Measurements from ENCODE around the gene SPOCK1.
A peak's percentile ranks its signal among the peaks of the same experiment; 100 is the strongest.

The SPOCK1 gene

GRCh38 chr5:137320056-137321045, 178.8 kb downstream of the SPOCK1 start:
- TF ChIP-seq CTCF (IDR thresholded peaks at IDR 0.05): peak; percentile 70

DNA sequence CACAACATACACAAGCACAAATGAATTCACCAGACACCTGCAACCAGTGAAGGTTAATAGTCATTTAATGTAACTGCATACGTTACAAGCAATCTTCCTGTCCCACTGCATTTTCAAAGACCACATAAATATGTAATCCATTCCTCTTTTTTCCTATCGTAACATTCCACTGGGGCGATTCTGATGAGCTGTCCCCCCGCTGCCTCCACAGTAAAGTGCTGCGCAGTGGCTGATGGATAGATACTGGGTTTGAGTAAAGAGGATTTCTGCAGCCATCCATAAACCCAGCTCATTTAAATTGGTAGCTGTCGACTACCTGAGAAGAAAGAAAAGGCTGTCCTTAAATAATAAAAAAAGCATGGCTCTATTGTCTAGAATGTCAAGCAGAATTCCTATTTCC, 181.1 kb downstream of the SPOCK1 start:
- no peak for TF ChIP-seq CTCF (IDR thresholded peaks at IDR 0.05)

DNA sequence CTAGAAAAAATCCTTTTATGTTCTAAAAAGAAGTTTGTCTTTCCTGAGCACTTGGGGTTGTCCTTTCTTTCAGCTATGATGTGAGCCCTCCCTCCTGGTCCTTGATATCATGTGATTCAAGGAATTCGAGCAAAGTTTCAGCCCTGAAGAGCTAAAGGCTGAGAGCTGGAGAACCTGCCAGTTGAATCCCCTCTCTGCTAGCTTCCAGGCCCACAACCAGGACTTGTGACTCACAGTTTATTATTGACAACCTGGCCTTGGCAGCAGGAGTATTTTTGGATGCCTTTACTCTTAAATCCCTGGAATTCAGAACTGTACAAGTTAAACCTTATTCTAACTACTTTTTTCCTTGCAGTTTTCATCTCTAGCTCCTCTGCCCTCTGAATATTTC, 182.8 kb downstream of the SPOCK1 start:
- TF ChIP-seq CTCF (IDR thresholded peaks at IDR 0.05): no peak

DNA sequence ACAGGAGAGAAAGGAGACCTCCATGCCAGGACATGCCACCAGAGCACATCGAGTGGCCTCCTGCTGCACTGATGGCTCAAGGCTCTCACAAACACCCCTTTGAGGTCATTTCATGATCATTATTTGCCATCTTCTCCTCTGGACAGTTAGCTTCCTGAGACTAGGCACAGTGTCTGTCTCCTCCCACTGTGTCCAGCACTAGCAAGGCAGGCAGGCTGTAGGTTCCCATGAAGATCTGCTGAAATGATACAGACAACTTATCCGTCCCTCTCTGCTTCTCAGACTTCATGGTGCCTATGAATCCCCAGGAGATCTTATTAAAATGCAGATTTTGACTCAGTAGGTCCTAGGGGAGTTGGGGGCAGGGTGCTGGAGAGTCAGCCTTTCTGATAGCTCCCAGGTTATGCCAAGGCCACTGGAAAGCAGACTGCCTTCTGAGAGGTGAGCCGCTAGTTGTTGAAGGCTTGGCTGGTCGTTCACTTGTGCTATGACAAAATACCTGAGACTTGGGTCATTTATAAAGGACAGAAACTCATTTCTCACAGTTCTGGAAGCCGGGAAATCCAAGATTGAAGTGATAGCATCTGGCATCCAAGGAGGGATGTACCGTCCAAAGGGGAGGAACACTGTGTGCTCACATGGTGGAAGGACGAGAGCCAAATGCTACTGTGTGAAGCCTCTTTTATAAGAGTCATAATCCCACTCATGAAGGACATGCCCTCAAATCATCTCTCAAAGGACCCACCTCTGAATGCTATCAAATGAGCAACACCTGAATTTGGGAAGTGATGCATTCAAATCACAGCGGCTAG, 183.4 kb downstream of the SPOCK1 start:
- no peak for TF ChIP-seq CTCF (IDR thresholded peaks at IDR 0.05)

DNA sequence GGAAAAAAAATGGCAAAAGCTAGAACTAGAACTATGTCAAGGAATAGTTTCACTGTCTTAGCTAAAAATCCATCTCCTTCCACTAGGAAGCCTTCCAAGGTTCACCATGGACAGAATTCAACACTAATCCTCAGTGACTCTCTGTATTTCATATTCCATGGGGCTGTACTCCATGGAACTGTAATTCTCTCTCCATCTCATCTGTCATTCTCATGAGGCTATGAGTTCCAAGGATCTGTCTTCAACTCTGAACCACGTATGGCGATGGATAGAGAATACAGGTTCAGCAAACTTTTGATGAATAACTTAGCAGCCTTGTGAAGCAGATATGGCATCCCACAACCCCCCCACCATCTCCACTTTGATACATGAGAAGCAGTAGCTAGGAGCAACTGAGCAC, 184.0 kb downstream of the SPOCK1 start:
- no peak for TF ChIP-seq CTCF (IDR thresholded peaks at IDR 0.05)

DNA sequence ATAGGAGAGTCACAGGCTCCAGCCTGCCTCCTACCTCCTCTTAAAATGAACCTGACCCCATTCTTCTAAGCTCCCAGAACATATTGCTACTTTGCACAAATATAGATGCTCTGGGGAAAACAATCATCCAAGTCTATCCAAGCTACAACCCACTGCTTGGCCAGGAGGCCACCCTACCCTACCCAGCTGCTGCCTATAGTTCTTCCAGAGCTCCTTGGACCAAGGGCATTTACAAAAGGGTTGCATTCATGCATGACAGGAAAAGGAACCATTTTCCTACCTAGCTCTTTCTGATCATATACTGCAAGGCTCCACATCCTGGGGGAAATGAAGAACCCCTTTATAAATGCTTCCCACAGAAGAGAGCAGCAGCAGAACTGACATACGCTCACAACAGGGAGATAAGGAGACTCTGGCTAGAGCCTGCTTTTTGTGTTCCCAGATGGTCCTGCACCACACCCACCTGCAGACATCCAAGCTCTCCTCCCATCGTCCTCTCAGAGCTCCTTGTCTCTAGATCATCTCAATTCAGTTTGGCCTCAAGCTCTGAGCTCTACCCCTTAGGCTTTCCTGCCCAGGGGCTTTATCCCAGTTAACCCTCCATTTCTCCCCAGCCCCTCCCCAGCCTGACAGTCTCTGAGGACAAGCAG, 185.5 kb downstream of the SPOCK1 start:
- no peak for TF ChIP-seq CTCF (IDR thresholded peaks at IDR 0.05)

DNA sequence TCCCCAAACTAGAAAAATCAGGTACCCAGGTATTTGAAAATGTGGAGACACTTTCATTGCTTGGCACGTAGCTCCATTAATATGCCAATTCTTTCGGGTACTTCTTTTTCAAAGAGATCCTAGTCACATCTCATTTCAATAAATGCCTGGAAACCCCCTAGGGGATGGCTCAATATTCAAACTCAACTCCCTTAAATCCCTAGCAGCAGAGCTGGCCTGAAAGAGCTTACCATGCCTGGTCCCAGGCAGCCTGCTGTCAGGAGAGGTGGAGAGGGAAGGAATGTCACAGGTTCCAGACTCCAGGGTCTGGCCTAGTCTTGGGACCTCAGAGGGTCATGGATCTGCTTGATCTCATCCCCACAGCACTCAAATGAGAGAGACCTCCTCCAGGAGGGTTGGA, 187.1 kb downstream of the SPOCK1 start:
- no peak for TF ChIP-seq CTCF (IDR thresholded peaks at IDR 0.05)
